NB4 (cell line): ENCODE results near the gene AGPAT3.

Experiments
- CTCF ChIP-seq: IDR thresholded peaks from one replicate; pipeline ENCODE4 v1.5.1; 2012; ENCODE audit warnings: low read depth, low read length
- MYC ChIP-seq: IDR thresholded peaks from 2 replicates; pipeline ENCODE4 v1.6.1; 2011; ENCODE audit warnings: low read depth, low read length
- POLR2A ChIP-seq: IDR thresholded peaks from 2 replicates; pipeline ENCODE4 v1.6.1; 2011; ENCODE audit warnings: mild to moderate bottlenecking; ENCODE audit not compliant: insufficient read length; ENCODE audit errors: extremely low read depth

DNA sequence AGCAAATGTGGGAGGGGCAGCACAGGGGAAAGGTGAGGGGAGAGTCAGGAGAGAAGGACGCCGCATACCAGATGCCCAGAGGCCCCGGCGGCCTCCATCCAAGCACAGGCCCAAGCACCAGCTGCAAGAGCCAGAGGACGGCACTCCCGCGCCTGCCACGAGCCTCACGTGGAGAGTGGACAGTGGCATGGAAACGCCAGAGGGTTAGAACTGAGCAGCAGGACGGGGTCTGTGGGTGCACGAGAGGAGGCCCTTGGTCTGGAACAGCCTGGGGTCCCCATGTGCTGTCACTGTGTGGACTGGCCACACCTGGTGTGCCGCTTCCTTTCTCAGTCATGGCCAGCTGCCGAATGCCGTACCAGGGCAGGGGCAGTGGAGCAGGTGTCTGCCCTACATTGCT, 68.7 kb downstream of the AGPAT3 start:
- no peak for TF ChIP-seq CTCF
- no peak for TF ChIP-seq POLR2A
- no peak for TF ChIP-seq MYC
